Smooth muscle cell of the brain vasculature (primary cell): ENCODE measurements around the gene GCM1.
"Not testable (repeated sequence)": the region's sequence is repeated elsewhere in the genome, so short reads cannot be mapped to it uniquely, and the experiment has no call there.

Experiments
- DNase-seq: peaks from one replicate; pipeline ENCODE4 v3.0.0-alpha.2; 2012; ENCODE audit warnings: low read depth, low spot score

GCM1 gene, protein sequence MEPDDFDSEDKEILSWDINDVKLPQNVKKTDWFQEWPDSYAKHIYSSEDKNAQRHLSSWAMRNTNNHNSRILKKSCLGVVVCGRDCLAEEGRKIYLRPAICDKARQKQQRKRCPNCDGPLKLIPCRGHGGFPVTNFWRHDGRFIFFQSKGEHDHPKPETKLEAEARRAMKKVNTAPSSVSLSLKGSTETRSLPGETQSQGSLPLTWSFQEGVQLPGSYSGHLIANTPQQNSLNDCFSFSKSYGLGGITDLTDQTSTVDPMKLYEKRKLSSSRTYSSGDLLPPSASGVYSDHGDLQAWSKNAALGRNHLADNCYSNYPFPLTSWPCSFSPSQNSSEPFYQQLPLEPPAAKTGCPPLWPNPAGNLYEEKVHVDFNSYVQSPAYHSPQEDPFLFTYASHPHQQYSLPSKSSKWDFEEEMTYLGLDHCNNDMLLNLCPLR

DNA sequence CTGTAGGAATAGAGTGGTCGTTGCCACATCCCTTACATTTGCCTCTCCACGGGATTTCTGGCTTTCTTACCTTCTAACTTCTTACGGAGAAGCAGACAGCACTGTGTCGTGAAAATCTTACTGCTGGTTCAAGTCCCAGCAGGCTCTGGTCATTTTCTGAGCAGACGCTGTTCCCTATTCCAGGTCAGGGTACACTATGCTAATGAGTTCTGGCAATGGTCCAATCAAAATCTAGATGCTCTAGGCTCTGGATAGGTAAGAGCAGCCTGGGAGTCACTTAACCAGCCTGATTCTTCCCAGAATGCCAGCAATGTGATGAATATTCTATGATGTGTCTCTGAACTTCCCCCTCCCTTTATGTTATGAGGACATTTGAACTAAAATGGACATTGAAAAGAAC, at the start of gene GCM1:
TSS of gene GCM1 (minus strand) at position 158 of the 400 bp plus-strand sequence. CDS start 3,209 bp downstream, outside the sequence.
- DNase-seq = no peak

DNA sequence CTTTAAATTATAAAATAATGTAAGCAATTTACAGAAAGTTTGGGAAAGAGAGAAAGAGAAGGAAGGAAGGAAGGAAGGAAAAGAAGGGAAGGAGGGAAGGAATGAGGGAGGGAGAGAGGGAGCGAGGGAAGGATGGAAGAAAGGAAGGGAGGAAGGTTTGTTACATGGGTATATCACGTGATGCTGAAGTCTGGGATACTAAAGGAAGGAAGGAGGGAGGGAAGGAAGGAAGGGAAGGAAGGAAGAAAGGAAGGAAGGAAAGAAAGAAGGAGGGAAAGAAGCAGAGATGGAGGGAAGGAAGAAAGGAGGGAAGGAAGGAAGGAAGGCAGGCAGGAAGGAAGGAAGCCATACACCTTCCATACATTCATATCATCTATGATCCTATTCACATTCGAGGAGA, 48.9 kb upstream of the GCM1 start:
- no peak for DNase-seq

DNA sequence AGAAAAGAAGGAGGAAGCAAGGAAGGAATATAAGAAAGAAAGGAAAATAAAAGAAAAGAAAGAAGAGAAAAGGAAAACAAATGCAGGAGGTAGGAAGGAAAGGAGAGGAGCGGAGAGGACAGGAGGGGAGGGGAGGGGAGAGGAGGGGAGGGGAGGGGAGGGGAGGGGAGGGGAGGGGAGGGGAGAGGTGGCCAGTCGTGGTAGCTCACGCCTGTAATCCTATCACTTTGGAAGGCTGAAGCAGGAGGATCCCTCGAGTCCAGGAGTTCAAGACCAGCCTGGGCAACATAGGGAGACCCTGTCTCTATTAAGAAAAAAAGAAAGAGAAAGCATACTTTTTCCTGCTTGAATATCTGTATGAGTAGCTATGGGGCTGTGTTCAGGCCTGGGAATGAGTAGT, 46.4 kb upstream of the GCM1 start:
- no peak for DNase-seq

DNA sequence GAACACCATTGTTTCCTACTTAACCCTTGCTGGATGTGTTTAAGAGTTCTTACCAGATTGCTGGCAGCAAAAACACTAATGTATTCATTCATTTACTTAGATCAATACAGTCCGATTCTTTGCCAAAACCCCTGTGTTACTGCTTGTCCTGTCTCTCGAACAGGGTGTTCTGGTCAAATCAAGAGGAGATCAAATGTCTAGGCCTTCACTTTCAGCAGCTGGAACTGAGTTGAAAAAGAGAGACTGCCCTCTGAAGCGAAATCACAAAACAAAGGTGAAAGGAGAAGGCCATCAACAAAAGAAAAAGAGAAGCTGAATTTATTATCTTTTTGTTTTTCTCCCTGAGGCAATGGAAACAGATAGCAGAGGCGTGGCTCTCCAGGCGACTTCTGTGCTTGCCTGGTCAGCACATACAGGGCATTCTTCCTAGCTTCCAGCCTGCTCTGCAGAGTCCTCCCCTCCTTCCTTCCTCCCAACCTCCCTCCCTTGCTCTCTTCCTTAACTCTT, 44.1 kb upstream of the GCM1 start:
- no peak for DNase-seq

DNA sequence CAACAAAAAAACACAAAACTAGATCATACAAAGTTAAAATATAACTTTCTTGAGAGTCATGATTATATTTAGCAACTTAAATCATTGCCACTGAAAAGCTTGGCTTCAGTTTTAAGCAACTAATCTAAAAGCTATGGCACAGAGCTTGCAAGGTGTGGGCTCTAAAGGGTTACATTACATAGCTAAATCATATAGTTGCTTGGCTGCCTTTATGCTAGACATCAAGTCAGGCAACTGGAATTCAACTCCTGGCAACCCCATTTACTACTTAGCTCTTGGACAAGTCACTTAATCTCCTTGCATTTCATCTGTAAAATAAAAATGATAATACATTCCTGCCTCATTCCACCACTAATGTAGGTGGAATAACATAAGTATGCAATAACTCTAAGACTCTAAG, 40.9 kb upstream of the GCM1 start:
- no peak for DNase-seq

DNA sequence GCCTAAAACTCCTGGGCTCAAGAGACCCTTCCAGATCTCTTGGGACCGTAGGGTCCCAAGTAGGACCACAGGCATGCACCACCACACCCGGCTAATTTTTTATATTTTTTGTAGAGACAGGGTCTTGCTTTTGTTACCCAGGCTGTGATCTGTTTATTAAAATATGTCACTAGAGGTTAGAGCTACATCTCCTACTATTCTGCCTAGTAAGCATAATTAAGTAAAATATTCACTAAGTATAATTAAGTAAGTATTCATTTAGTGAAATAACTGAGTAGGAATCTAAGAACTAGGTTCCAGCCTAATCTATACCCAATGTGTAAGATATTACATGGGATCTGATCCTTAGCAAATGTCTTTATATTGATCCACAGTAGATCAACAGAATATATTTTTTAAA, 40.2 kb upstream of the GCM1 start:
- no peak for DNase-seq

DNA sequence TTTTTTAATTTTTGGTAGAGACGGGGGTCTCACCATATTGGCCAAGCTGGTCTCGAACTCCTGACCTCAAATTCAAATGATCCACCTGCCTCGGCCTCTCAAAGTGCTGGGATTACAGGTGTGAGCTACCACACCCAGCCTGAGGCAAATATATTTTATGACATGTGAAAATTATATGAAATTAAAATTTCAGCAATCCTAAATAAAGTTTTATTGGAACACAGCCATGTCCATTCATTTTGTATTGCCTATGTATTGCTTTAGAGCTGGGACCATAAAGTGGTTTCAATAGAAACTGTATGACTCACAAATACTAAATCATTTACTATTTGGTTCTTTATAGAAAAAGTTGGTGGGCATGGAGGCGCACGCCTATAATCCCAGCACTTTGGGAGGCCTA, 32.0 kb upstream of the GCM1 start:
- no peak for DNase-seq

DNA sequence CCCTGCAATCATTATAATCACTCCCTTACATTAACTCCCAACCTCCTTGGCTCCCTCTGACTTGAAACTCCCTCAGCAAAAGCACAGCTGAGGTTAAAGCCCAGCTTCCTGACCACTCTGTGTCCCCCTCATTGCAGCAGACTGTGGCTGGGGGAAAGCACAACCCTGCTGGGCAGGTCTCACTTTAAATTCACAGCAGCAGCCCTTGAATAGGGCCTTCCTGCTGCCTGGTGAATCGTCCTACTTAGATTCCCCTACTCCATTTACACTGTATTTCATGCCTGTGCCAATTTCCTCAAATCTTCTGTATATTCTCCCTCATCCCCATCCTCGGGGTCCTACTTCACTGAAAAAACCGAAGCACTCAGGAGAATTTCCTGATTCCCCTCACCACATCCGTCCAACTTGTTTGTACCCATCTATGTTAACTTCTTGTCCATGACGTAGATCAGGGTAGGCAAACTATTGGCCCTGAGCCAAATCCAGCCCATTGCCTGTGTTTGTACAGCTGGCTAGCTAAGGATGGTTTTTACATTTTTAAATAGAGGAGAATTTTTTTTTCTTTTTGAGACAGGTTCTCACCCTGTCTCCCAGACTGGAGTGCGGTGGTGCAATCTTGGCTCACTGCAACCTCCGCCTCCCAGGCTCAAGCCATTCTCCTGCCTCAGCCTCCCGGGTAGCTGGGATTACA, 31.5 kb upstream of the GCM1 start:
- peak; percentile 89 for DNase-seq

DNA sequence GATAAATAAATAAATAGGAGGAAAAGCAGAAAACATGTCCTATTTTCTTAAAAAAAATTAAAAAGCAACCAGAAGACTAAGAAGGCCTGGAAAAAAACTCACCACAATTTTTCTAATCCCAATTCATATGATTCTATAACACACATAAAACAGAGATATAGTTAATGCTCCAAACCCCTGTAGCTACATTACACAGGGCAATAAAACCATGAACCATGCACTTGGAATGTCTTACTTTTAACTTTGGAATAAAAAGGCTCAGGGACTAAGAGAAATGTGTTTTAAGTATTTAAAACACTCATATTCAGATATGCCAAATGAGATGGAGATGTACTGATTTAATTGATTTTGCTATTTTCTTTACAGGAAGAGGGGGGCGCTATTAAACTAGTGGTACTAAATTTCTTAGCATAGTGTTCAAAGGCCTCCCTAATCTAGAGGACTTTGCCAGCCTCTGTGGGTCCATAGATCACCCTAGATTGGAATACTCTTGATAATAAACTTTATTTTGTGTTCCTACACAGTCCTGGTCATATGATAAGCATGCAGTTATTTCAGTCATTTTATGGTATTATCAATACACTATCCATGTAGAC, 30.3 kb upstream of the GCM1 start:
- no peak for DNase-seq

DNA sequence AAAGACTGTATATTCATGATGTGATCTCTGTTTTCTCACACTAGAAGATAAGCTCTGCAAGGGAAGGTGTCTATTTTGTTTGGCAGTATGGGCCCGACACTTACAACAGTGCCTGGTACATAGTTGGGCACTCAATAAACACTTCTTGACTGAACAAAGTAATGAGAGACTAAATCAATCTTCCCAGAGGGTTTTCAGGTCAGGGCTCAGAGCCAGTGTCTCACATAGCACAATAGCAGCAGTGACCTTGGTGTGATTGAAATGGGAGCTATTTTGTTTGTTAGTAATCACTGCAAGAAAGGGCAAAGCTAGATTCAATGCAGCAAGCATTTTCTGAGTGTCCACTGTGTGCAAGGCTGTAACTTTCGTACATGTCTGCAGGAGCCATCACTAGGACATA, 26.4 kb upstream of the GCM1 start:
- no peak for DNase-seq

DNA sequence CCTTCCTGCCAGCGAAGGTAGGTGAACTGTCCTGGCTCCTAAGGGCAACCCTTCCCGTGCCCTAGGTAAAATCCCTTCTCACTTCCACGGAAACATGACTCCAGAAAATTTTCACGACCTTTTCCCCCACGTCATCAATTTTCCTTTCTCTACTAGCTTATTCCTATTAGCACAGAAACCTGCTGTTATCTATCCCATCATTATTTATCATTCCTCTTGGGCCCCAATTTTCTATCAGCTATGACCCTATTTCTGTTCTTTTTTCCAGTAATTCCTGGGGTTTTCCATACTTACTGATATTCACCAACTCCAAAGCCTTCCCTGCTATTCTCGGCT, 23.8 kb upstream of the GCM1 start:
- DNase-seq = no peak

DNA sequence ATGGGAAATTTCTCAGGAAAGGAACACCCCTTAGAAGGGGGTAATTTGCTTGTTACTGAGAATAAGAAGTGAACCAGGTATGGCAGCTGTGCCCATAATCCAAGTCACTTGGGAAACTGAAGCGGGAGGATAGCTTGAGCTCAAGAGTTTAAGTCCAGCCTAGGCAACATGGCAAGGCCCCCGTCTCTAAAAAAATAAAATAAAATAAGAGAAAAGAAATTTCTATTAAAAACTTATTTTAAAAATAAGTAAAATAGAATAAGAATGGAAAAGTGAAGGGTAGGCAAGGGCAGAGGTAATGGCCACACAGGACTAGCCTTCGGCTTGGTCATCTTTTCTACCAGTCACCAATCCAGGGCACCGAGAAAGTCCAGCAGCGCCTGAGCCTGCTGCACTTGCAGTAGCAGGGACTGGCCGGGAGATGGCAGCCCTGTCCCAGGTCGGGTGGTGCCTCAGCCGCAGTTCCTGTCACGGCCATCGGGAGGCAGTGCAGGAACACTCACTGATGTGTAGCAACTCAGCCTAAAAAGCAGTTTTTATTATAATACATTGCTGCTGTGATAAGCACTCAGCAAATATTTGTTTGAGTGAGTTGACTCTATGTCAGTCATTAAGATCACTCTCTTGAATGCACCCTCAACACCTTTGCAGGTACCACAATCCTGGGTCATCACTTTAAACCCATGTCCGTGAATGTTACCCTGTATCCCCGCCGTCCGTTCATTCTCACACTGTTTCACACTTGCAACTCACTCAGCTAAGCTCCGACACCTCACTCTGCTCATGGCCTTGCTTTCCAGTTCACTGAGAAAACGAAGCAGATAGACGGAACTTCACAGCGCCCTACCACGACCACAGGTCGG, 23.2 kb upstream of the GCM1 start:
- peak; percentile 65 for DNase-seq

DNA sequence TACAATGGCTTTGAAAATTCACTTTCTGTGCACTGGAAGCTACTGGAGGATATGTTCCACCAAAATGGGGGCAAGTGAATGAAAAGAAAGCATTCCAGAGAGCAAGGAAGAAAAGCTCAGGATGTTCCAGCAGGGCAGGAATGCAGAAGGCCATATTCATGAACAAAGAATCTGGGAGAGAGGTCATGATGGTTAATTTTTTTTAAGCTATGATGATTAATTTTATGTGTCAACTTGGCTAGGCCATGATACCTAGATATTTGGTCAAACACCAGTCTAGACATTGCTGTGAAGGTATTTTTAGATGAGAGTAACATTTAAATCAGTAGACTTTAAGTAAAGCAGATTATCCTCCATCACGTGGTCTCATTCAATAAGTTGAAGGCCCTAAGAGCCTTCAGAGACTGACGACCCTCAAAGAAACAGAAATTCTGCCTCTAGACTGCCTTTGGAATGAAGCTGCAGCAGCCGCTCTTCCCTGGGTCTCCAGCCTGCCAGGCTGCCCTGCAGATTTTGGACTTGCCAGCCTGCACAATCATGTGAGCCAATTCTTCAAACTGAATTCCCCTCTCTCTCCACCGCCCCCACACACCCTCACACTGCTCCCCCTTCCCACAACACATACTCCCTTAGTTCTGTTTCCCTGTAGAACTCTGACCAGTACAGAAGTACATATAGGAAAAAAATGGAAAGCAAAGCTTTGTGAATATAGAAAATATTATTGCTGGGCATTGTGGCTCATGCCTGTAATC, 20.1 kb upstream of the GCM1 start:
- no peak for DNase-seq

DNA sequence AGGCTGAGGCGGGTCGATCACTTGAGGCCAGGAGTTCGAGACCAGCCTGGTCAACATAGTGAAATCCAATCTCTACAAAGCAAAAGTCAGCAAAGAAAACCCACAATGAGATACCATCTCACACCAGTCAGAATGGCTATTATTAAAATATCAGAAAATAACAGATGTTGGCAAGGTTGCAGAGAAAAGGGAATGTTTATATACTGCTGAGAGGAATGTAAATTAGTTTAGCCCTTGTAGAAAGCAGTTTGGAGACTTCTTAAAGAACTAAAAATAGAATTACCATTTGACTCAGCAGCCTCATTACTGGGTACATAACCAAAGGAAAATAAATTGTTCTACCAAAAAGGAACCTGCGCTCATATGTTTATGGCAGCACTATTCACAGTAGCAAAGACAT, 16.7 kb upstream of the GCM1 start:
- no peak for DNase-seq

DNA sequence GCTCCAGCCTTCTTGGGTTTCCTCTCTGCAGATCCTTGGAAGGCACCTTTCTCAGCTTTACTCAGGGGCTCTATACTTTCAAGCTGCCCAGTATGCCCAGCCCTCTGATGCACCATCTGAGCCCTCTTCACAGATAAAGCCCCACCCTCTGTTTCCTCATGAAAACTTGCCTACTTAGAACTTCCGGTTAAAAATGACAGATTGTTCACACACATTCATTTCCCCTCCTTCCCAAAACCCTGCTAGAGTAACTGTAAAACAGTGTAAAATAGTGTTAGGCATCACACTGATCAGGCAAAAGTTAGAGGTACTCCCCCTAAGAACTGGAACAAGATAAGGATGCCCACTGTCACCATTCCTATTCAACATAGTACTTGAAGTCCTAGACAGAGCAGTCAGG, 14.0 kb upstream of the GCM1 start:
- no peak for DNase-seq

DNA sequence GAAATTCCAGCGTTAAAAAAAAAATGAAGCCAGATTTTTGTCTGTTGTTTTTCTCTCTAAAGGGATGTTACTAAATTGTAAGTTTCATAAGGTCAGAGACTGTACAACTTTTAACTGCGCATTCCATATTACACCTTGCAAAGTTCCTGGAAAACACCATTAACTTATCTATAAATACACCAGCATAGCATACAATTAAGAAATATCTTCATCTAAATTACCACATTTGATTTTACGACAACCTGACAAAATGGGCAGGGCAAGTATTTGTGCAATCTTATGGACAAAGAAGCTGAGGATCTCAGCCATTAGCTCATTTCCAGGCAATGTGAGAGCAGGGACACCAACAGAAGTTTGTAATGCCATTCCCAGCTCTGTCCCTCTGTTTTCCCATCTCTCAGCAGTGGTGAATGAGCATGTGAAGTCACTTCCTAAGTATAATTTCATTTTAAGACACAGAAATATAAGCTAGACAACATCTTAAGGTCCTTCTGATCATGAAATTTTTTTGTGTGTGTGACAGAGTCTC, 12.9 kb upstream of the GCM1 start:
- no peak for DNase-seq

DNA sequence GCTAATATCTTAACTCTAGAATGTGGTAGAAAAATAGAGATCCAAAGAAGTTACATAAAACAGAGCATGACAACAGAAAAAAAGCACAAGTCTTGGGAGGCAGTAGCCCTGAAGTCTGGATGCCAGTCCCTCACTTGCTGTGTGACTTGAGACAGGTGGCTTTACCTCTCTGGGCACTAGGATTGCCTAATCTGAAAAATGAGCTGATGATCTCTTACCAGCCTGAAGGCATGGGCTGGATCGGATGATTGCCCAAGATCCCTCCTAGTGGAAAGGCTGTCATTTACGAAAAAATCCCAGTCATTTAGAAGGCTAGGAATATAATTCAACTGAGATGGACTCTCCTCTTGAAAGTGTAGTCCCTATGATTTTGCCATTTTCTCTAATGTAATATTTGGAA, 10.9 kb upstream of the GCM1 start:
- DNase-seq = no peak

DNA sequence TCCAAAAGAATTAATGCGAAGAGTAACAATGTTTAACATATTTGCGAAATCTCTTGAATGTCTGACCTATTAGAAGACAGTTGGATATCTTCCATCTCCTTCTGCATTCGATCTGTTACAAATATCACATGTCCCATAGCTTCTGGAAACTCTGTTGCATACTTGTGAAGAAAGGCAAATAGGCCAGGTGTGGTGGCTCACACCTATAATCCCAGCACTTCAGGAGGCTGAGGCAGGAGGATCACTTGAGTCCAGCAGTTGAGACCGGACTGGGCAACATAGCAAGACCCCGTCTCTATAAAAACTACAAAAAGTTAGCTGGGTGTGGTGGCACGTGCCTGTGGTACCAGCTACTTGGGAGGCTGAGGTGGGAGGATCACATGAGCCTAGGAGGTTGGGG, 9.4 kb upstream of the GCM1 start:
- DNase-seq = not testable (repeated sequence)

DNA sequence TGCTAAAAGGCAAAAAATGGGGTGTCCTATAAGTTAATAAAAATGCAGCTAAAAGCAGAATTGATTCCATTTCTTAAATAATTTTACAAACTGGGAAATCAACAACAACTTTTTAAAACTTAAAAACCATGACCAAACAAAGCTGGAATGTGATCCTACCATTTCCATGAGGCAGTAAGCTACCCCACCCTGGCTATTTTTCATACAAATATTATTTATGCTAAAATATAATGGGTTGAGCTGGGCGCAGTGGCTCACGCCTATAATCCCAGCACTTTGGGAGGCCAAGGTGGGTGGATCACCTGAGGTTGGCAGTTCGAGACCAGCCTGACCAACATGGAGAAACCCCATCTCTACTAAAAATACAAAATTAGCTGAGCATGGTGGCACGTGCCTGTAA, 6.6 kb upstream of the GCM1 start:
- not testable (repeated sequence) for DNase-seq

DNA sequence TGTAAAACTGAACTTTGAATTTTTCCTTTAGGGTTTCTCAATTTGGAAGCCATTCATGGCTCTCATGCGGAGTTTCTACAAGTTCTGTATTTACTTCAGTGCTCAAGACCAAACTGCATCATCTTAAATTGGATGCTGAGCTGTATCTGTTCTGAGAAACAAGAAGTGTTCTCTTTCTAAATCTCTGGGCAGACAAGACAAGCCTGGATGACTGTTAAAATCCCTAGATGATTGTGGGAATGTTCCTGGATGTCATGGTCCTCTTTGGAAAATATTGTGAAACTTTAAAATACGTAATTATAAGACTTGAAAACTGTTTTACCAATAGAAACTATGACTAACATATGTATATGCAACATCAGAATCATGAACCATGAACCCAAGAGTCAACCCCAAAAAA, 6.2 kb upstream of the GCM1 start:
- DNase-seq = no peak

DNA sequence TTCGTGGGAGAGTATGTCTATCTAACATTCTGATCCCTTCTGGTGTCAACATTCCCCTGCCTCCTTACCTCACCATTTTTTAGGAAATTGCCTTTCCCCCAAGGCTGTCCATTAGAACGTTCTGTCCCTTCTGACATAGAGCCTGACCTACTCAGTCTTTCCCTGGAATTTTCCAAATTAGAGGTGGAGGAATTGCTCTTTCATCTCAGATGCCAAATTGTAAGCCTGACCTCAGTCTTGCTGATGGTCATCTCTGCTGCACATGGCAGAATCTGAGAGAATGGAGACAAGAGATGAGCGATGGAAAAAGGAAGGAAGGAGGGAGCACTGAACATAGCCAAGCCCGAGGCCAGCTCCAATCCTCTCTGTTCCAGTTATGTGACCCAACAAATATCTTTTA, 5.4 kb upstream of the GCM1 start:
- no peak for DNase-seq
